Aorta (tissue), 5 donors: Measurements from ENCODE around the gene MAST1. TPM values are rescaled to one million over a fixed set of nuclear protein-coding genes. Genes with fewer than 3 reads are reported as not detected.
"Not testable (repeated sequence)": the region's sequence is repeated elsewhere in the genome, so short reads cannot be mapped to it uniquely, and the experiment has no call there.

Source experiments
- ATAC-seq: fragments of 200-7000 bp; cut with Tn5 transposase; one replicate; pipeline ENCODE4 v1.9.1; 2022; ENCODE audit warnings: moderate library complexity; ENCODE audit not compliant: low FRiP score
- DNase-seq, 2 donors: peaks; one replicate each; pipeline ENCODE4 v3.0.0-alpha.2; 2020
- H3K27ac ChIP-seq, 2 donors: one replicate each; pipeline ENCODE4 v1.5.1; 2013; ENCODE audit warnings: low read length in 2 of 2, mild to moderate bottlenecking in 2 of 2, moderate library complexity in 2 of 2, control low read depth in 1 of 2, inconsistent platforms in 1 of 2, low read depth in 1 of 2
- H3K27me3 ChIP-seq, 2 donors: one replicate each; pipeline ENCODE4 v1.6.1; 2013; ENCODE audit warnings: control low read depth in 1 of 2, low read length in 1 of 2, mild to moderate bottlenecking in 1 of 2, moderate library complexity in 1 of 2; ENCODE audit not compliant: insufficient read depth in 2 of 2, control insufficient read depth in 1 of 2
- H3K36me3 ChIP-seq, 2 donors: one replicate each; pipeline ENCODE4 v1.6.1; 2013; ENCODE audit warnings: control low read depth in 1 of 2, low read length in 1 of 2, mild to moderate bottlenecking in 1 of 2; ENCODE audit not compliant: insufficient read depth in 2 of 2, control insufficient read depth in 1 of 2
- H3K4me1 ChIP-seq, 2 donors: one replicate each; pipeline ENCODE4 v1.6.1; 2013; ENCODE audit warnings: low read length in 2 of 2, control low read depth in 1 of 2, mild to moderate bottlenecking in 1 of 2, moderate library complexity in 1 of 2; ENCODE audit not compliant: insufficient read depth in 2 of 2, control insufficient read depth in 1 of 2
- H3K4me3 ChIP-seq, 2 donors: one replicate each; pipeline ENCODE4 v1.5.1; 2013; ENCODE audit warnings: low read length in 2 of 2, control low read depth in 1 of 2, mild to moderate bottlenecking in 1 of 2
- H3K9me3 ChIP-seq: one replicate; pipeline ENCODE4 v1.6.1; 2013; ENCODE audit warnings: mild to moderate bottlenecking, low read length; ENCODE audit not compliant: control insufficient read depth
- WGBS, 2 donors: extraction: QIAGEN DNeasy Blood & Tissue Kit; methylation state at CpG; one replicate each; pipeline ENCODE4 v1.1.7; 2013; 5-methylcytosine and 5-hydroxymethylcytosine counted together
- intact Hi-C, 2 donors: fragments of 100-400 bp; cut with DNase I; formaldehyde crosslinking; loops; one replicate each; pipeline versions ENCODE4 v1.14.2 to v1.15.0; 2022
- polyA plus RNA-seq, 2 donors: library from polyadenylated mRNA; stranded (reverse); fragments of 200-250 nt; gene quantifications; one replicate each; pipeline ENCODE4 v1.2.3, GENCODE V29; 2013
- total RNA-seq, 2 donors: library from RNA; stranded (reverse); fragmentation: NEBNext Ultra II Directional; extraction: Animal tissue kit (Norgen Biotek cat#: 25700); gene quantifications; one replicate each; pipeline ENCODE4 v1.2.1, GENCODE V29; 2021
- donor health status: healthy with polysubstance abuse.
- donor health status: Bipolar disorder and iron deficiency.
- donor health status: DM: no; HTN: no; CAD: no.
- donor health status: DM: no; HTN: no; CAD: no.
- donor health status: DM: yes; HTN: yes; CAD: no.

MAST1 gene
- total and polyA plus RNA-seq, 4 donors: 0.13 to 0.54 TPM; not detected in 2

DNA sequence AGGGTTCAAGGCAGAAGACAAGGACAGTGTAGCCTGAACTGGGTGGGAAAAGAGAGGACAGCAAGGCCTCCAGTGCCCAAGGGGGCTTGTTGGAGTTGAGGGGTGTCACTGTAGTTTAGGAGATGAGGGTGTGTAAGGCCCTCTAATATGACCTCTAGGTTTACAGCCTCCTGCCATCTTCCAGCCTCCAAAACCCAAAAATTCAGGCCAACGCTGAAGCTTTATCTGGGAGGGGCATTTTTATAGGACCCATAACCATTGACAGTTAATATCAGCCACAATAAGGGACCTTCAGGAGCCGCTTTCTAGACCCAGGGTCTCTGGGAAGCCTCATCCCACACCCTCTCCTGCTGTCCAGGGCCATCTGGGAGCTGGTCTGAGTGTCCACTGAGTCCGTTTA, 45.9 kb downstream of the MAST1 start:
- 93% methylated on average over 3 of the region's 3 CpGs for WGBS, 2 donors
- H3K4me3 ChIP-seq: no peak overlapping the region
- DNase-seq: no peak
- no peak for ATAC-seq
- H3K4me1 ChIP-seq: no peaks in the 10 kb centered on the region
- H3K9me3 ChIP-seq: peaks cover 2% of the 10 kb centered on the region
- no peak overlapping the region for H3K27ac ChIP-seq
- H3K36me3 ChIP-seq: no peaks in the 10 kb centered on the region
- H3K27me3 ChIP-seq: no peaks in the 10 kb centered on the region
- intact Hi-C loops: no loop called here

DNA sequence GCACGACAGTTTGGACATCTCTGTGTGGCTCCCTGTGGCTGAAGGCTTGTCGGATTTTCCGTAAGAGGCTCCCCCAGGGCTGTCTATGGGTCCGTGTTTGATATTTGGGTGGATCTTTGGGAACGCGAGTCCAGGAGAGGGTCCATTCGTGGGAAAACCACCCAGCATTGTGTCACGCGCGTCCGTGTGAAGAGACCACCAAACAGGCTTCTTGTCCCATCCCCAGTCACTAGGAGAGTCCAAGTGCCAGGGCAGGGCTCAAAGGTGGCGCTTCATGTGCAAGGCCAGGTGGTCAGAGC, 46.3 kb downstream of the MAST1 start:
- intact Hi-C loops: no loop called here
- DNase-seq (no peak), ATAC-seq (no peak)
- no peak overlapping the region for H3K4me3 ChIP-seq
- no peaks in the 10 kb centered on the region for H3K4me1 ChIP-seq
- H3K27me3 ChIP-seq: no peaks in the 10 kb centered on the region
- H3K27ac ChIP-seq: no peak overlapping the region
- H3K9me3 ChIP-seq: peaks cover 2% of the 10 kb centered on the region
- 68 to 72% methylated on average over 12 of the region's 12 CpGs for WGBS, 2 donors
- H3K36me3 ChIP-seq: no peaks in the 10 kb centered on the region

DNA sequence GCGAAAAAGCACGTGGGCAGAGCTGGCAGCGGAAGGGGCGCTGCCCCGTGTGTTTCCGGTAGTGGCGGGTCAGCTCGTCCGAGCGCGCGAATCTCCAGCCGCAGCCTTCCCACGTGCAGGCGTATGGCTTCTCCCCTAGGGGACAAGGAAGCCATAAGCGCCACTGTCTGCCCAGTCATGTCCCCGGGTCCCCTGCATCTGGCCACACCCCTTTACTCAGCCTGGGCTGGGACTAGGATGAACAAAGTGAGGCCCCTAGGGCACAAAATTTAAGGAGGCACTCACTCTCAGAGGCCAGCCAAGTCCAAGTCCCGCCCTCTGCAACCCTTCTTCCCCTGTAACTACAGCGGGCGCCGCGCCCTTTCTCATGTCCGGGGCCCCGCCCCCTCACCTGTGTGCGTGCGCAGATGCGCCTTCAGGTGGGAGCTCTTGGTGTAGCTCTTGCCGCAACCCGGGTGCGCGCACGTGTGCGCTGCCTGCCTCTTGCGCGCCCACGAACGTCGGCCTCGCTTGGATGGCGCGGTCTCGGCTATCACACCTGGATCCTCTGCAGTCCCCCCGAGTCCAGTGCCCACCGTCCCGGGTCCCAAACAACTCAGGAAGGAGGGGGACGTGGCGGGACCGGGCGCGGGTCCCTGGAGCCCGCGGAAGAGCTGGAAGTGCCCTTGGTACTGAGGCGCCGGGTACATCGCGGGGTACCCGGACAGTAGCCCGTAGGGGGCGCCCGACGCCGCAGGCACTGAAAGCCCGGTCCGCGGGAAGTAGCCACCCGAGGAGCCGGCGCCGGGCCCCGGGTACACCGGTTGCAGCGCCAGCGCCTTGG, 46.8 kb downstream of the MAST1 start:
- ATAC-seq (peak; percentile 36), DNase-seq (peak; percentile 84 to 89)
- Histone ChIP-seq H3K36me3 (no peaks in the 10 kb centered on the region), H3K9me3 (peaks cover 2% of the 10 kb centered on the region), H3K27ac (no peak overlapping the region), H3K4me1 (no peaks in the 10 kb centered on the region), H3K4me3 (no peak overlapping the region), H3K27me3 (no peaks in the 10 kb centered on the region)
- intact Hi-C loops: no loop called here
- WGBS, 2 donors: 4 to 5% methylated on average over 63 to 73 of the region's 73 CpGs

DNA sequence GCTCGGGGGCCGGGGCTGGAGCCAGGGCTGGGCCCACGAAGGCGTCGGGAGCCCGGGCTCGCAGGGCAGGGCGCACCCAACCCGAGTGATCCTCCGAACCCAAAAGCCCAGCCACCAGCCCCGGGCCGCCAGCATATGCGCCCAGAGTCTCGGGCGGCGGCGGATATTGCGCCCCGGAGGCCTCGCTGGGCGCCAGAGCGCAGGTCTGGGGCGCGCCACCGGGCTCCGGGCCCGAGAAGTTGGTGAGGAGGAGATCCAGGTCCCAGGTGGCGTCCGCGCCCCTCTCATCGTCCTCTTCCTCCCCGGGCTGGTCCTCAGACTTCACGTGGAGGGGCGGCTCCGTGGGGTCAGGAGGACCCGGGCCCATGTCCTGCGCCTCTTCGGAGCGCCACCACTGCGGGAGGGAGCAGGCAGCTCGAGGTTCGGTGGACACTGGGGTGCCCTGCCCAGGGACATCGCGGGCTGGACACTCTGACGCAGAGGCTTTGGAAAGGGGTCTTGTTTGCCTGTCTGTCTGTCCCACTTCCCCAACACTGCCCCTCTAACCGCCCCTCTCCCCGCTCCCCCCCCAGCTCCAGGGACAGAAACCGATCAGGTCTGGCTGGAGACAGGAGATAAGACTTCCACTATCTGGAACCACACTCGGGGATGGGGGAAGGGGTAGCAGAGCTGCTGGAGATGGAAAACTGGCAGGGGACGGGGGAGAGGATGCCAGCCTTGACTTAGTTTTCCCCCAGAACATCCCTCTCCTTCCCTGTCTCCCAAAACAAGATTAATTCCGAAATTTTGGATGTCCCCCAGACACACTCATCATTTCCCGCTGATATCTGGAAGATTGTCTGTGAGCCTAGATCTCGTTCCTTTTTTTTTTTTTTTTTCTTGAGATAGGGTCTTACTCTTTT, 47.7 kb downstream of the MAST1 start:
- no peaks in the 10 kb centered on the region for H3K36me3 ChIP-seq
- H3K27ac ChIP-seq: no peak overlapping the region
- H3K27me3 ChIP-seq: no peaks in the 10 kb centered on the region
- intact Hi-C loops: no loop called here
- no peak for ATAC-seq
- no peak for DNase-seq
- peaks cover 2% of the 10 kb centered on the region for H3K9me3 ChIP-seq
- H3K4me3 ChIP-seq: no peak overlapping the region
- H3K4me1 ChIP-seq: no peaks in the 10 kb centered on the region
- WGBS, 2 donors: 6 to 9% methylated on average over 39 to 53 of the region's 53 CpGs

DNA sequence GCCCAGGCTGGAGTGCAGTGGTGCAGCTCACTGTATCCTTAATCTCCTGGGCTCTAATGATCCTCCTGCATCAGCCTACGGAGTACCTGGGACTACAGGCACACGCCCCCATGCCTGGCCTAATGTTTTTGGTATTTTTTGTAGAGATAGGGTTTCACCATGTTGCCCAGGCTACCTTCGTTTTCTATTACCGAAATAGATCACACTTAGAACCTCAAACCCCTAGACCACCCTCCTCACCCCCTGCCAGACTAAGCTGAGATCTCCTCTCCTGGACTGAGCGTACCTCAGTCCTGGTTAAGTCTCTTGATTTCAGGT, 48.3 kb downstream of the MAST1 start:
- Histone ChIP-seq H3K27ac (no peak overlapping the region), H3K36me3 (no peaks in the 10 kb centered on the region), H3K4me1 (no peaks in the 10 kb centered on the region), H3K9me3 (peaks cover 2% of the 10 kb centered on the region), H3K4me3 (no peak overlapping the region), H3K27me3 (no peaks in the 10 kb centered on the region)
- WGBS, 2 donors: 75 to 80% methylated on average over 5 of the region's 5 CpGs
- DNase-seq (no peak), ATAC-seq (no peak)
- intact Hi-C loops: no loop called here

DNA sequence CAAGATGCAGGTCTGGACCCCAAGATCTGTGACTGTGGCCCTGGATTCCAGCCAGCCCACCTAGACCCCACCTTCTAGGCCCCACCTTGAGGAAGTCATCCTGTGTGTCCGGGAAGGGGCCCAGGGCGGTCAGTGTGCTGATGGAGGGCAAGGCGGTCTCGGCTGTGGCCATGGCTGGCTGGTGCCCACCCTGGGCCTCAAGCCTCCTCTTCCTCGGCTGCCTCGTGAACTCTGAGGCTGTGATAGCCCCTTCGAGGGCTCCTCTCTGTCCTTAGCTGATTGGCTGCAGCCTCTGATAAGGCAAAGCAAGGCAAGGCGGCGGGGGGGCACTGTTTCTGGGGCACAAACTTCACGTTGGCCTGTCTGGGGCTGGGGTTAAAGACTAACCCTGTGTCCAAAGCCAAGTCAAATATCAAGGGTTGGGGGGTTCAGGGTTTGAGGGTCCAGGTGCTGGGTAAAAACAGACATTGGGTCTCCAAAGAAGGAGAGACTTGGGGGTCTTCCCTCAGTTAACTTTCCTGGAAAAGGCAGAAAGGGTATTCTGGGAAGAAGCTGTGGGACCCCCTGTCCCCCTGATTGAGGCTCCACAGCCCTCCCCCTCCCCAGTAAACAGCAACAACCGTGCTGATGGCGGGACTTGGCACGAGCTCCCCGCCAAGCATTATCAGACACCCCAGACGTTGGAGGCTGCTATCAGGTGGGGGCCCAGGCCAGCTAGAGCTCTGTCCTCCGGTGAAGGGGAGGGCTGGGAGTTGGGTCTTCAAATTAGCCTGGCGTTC, 48.8 kb downstream of the MAST1 start, which contains the start of gene KLF1:
KLF1 (minus strand) TSS at position 233 of the 779 bp plus-strand sequence; CDS start at position 172, 61 bp downstream.
- Histone ChIP-seq H3K4me1 (no peaks in the 10 kb centered on the region), H3K27me3 (no peaks in the 10 kb centered on the region), H3K9me3 (peaks cover 2% of the 10 kb centered on the region), H3K36me3 (no peaks in the 10 kb centered on the region), H3K4me3 (no peak within 1 kb of the TSS), H3K27ac (no peak within 1 kb of the TSS)
- 68 to 71% methylated on average over 17 of the region's 17 CpGs for WGBS, 2 donors
- intact Hi-C loops: no loop called here
- DNase-seq (no peak), ATAC-seq (no peak)

DNA sequence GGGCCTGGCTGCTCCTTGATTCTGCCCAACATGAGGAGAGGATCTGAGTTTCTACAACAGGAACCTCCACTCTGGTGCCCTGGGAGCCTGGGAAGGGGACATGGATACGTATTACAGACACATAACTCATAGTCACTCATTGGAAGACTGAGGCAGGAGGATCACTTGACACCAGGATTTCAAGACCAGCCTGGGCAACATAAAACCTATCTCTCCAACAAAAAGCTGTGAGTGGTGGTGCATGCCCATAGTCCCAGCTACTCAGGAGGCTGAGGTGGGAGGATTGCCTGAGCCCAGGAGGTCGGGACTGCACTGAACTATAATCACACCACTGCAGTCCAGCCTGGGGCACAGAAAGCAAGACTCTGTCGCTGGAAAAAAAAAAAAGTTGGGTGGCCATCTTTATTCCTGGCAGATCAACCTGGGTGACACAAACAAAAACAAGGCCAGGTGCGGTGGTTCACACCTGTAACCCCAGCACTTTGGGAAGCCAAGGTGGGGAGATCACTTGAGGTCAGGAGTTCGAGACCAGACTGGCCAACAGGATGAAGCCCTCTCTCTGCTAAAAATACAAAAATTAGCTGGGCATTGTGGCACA, 49.8 kb downstream of the MAST1 start:
- no peaks in the 10 kb centered on the region for H3K27me3 ChIP-seq
- DNase-seq: no peak
- H3K36me3 ChIP-seq: no peaks in the 10 kb centered on the region
- intact Hi-C loops: no loop called here
- peaks cover 2% of the 10 kb centered on the region for H3K9me3 ChIP-seq
- WGBS, 2 donors: 73 to 76% methylated on average over 5 of the region's 5 CpGs
- no peak for ATAC-seq
- H3K27ac ChIP-seq: no peak overlapping the region
- H3K4me1 ChIP-seq: no peaks in the 10 kb centered on the region
- no peak overlapping the region for H3K4me3 ChIP-seq

DNA sequence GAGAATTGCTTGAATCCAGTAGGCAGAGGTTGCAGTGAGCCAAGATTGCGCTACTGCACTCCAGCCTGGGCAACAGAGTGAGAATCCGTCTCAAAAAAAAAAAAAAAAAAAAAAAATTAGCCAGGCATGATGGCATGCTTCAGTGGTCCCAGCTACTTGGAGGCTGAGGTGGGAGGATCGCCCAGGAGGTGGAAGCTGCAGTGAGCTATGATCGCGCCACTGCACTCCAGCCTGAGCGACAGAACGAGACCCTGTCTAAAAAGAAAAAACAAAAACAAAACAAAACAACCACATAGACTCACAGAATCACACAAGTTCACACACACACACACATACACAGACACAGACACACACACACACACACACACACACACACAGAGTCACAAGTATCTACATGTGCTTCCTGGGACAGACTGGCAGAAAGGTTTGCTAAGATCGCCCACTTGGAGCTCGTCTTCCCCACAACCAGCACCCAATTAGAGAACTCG, 52.0 kb downstream of the MAST1 start:
- ATAC-seq, DNase-seq, H3K4me1 ChIP-seq, H3K9me3 ChIP-seq, intact Hi-C loops, H3K4me3 ChIP-seq, H3K27me3 ChIP-seq, H3K36me3 ChIP-seq: not testable (repeated sequence)
- H3K27ac ChIP-seq: peak overlapping the region in 1 of 2 donors; percentile 74
- WGBS, 2 donors: 34% methylated on average over 10 of the region's 10 CpGs
